ENCODE results near the gene HECTD4.

Gene HECTD4

GRCh38 chr12:112148031-112148513 is 234.2 kb downstream of the HECTD4 start:
- Histone ChIP-seq H3K9me2 (replicated peaks; ENCODE audit: low read depth, low read length) (no peaks in the 10 kb centered on the region), H3K9me3 (ENCODE audit: insufficient read depth, low read depth, low read length) (no peaks in the 10 kb centered on the region), H3K79me2 (ENCODE audit: insufficient read depth, low read length) (no peaks in the 10 kb centered on the region), H3K27me3 (ENCODE audit: insufficient read depth, low read length, poor library complexity, severe bottlenecking) (no peaks in the 10 kb centered on the region), H3F3A (ENCODE audit: low read depth) (no peaks in the 10 kb centered on the region), H3K4me3 (ENCODE audit: low read length, poor library complexity, severe bottlenecking) (no peak overlapping the region), H2AFZ (ENCODE audit: low read length) (no peak overlapping the region), H4K20me1 (ENCODE audit: insufficient read depth, low read length, poor library complexity, severe bottlenecking) (no peaks in the 10 kb centered on the region), H3K4me1 (ENCODE audit: insufficient read depth, low read length, poor library complexity, severe bottlenecking) (no peaks in the 10 kb centered on the region), H3K9ac (ENCODE audit: low read depth, low read length, poor library complexity, severe bottlenecking) (no peak overlapping the region), H3K36me3 (ENCODE audit: insufficient read depth, low read length) (peaks cover 25% of the 10 kb centered on the region; the same call in 1 of the 2 replicates), H3K4me2 (ENCODE audit: low read depth, low read length, poor library complexity, severe bottlenecking) (no peak overlapping the region)
- TF ChIP-seq CTCF (conservative IDR thresholded peaks at IDR 0.05; ENCODE audit: low read length) (no peak), EZH2phosphoT487 (IDR thresholded peaks at IDR 0.05; ENCODE audit: borderline replicate concordance) (no peak)

- H3K9me2 ChIP-seq (replicated peaks; ENCODE audit: low read depth, low read length), result no peaks in the 10 kb centered on the region
- H3K79me2 ChIP-seq (ENCODE audit: insufficient read depth, low read length), result no peaks in the 10 kb centered on the region
- H2AFZ ChIP-seq (ENCODE audit: low read length), result no peak overlapping the region
- H3K9me3 ChIP-seq (ENCODE audit: insufficient read depth, low read depth, low read length), result no peaks in the 10 kb centered on the region
- TF ChIP-seq EZH2phosphoT487 (IDR thresholded peaks at IDR 0.05; ENCODE audit: borderline replicate concordance), result no peak
- no peak for TF ChIP-seq CTCF (conservative IDR thresholded peaks at IDR 0.05; ENCODE audit: low read length)
- H3K36me3 ChIP-seq (ENCODE audit: insufficient read depth, low read length), result peaks cover 29% of the 10 kb centered on the region; the same call in 1 of the 2 replicates
- H3K4me3 ChIP-seq (ENCODE audit: low read length, poor library complexity, severe bottlenecking), result no peak overlapping the region
- no peaks in the 10 kb centered on the region for H3K27me3 ChIP-seq (ENCODE audit: insufficient read depth, low read length, poor library complexity, severe bottlenecking)
- H3K9ac ChIP-seq (ENCODE audit: low read depth, low read length, poor library complexity, severe bottlenecking), result no peak overlapping the region
- no peaks in the 10 kb centered on the region for H3K4me1 ChIP-seq (ENCODE audit: insufficient read depth, low read length, poor library complexity, severe bottlenecking)
- no peaks in the 10 kb centered on the region for H4K20me1 ChIP-seq (ENCODE audit: insufficient read depth, low read length, poor library complexity, severe bottlenecking)
- no peaks in the 10 kb centered on the region for H3F3A ChIP-seq (ENCODE audit: low read depth)
- H3K4me2 ChIP-seq (ENCODE audit: low read depth, low read length, poor library complexity, severe bottlenecking), result no peak overlapping the region
These were observed 236.1 kb downstream of the HECTD4 start for GRCh38 chr12:112146123-112146522.

GRCh38 chr12:112140728-112141127 is 241.5 kb downstream of the HECTD4 start:
- no peaks in the 10 kb centered on the region for H3K9me3 ChIP-seq (ENCODE audit: insufficient read depth, low read depth, low read length)
- no peak overlapping the region for H3K4me3 ChIP-seq (ENCODE audit: low read length, poor library complexity, severe bottlenecking)
- H3K79me2 ChIP-seq (ENCODE audit: insufficient read depth, low read length), result no peaks in the 10 kb centered on the region
- H3K36me3 ChIP-seq (ENCODE audit: insufficient read depth, low read length), result peaks cover 35% of the 10 kb centered on the region; the same call in 1 of the 2 replicates
- H3F3A ChIP-seq (ENCODE audit: low read depth), result no peaks in the 10 kb centered on the region
- TF ChIP-seq CTCF (conservative IDR thresholded peaks at IDR 0.05; ENCODE audit: low read length), result no peak
- no peak for TF ChIP-seq EZH2phosphoT487 (IDR thresholded peaks at IDR 0.05; ENCODE audit: borderline replicate concordance)
- H3K4me1 ChIP-seq (ENCODE audit: insufficient read depth, low read length, poor library complexity, severe bottlenecking), result no peaks in the 10 kb centered on the region
- no peaks in the 10 kb centered on the region for H3K9me2 ChIP-seq (replicated peaks; ENCODE audit: low read depth, low read length)
- no peak overlapping the region for H3K4me2 ChIP-seq (ENCODE audit: low read depth, low read length, poor library complexity, severe bottlenecking)
- H3K27me3 ChIP-seq (ENCODE audit: insufficient read depth, low read length, poor library complexity, severe bottlenecking), result no peaks in the 10 kb centered on the region
- no peaks in the 10 kb centered on the region for H4K20me1 ChIP-seq (ENCODE audit: insufficient read depth, low read length, poor library complexity, severe bottlenecking)
- no peak overlapping the region for H2AFZ ChIP-seq (ENCODE audit: low read length)
- H3K9ac ChIP-seq (ENCODE audit: low read depth, low read length, poor library complexity, severe bottlenecking), result no peak overlapping the region

Data from Loucy (cell line).